GM12865 (cell line): Measurements from ENCODE around the gene VPS8.
"Not testable (repeated sequence)": the region's sequence is repeated elsewhere in the genome, so short reads cannot be mapped to it uniquely, and the experiment has no call there.

ENCODE experiments used
- DNase-seq: peaks from one replicate; pipeline ENCODE4 v3.0.0; 2010; ENCODE audit warnings: low read depth
- H3K4me3 ChIP-seq: 2 replicates; pipeline ENCODE4 v1.5.1; 2011; ENCODE audit warnings: mild to moderate bottlenecking, low read depth, low read length, control low read depth
- CTCF ChIP-seq: IDR thresholded peaks from 2 replicates; pipeline ENCODE4 v1.5.1; 2011; ENCODE audit warnings: low read length, control low read depth, low read depth, inconsistent platforms; ENCODE audit not compliant: insufficient read depth; ENCODE audit errors: missing control alignments

The VPS8 gene

GRCh38 chr3:184949251-184949965, 137.4 kb downstream of the VPS8 start:
- TF ChIP-seq CTCF: no peak
- no peak overlapping the region for H3K4me3 ChIP-seq
- DNase-seq: no peak

DNA sequence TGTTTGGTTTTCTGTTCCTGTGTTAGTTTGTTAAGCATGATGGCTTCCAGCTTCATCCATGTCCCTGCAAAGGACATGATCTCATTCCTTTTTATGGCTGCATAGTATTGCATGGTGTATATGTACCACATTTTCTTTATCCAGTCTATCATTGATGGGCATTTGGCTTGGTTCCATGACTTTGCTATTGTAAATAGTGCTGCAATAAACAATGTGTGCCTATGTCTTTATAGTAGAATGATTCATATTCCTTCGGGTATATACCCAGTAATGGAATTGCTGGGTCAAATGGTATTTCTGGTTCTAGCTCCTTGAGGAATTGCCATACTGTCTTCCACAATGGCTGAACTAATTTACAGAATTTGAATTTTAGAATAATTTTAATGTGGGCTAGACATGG, 138.8 kb downstream of the VPS8 start:
- DNase-seq, H3K4me3 ChIP-seq: not testable (repeated sequence)

DNA sequence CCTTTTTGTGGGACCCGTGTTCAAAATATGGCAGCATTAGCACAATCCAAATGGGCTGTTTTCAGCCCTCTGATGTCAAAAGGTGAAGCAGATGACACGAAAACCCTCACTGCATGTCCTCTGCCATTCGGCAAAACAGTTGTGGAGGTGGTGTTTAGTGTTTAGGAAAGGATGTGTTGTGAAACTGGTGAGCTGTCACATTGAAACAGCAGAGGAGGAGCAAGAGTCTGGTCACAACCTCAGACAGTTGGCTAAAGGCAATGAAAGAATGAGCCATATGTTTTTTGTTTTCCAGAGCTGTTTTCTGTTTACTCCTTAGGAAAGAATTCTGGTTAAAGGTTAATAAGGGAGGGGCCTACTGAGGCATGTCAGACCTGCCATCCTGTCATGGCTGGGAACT, 140.7 kb downstream of the VPS8 start:
- no peak overlapping the region for H3K4me3 ChIP-seq
- DNase-seq: no peak
- TF ChIP-seq CTCF: no peak

DNA sequence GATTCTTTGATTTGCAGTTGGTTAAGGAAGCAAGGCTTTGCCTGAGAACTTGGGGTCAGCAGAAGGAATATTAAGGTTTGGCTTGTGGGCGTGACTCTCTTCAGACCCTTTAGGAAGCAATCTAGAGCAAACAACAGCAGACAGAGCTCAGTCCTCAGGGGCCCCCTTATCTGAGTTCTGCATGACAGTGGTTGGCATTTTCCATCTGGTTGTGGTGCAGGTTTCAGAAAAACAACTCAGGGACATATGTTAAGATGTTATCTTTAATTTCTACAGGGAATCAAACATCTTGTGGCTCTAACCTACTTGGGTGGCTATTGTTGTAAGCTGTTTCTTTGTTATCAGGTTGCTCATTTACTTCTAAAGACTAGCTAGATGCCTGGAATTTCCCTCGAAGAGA, 141.4 kb downstream of the VPS8 start:
- no peak overlapping the region for H3K4me3 ChIP-seq
- TF ChIP-seq CTCF: no peak
- DNase-seq: no peak

GRCh38 chr3:184954251-184954650, 142.3 kb downstream of the VPS8 start:
- DNase-seq: no peak
- no peak for TF ChIP-seq CTCF
- no peak overlapping the region for H3K4me3 ChIP-seq

- DNase-seq, H3K4me3 ChIP-seq: not testable (repeated sequence)
Observed at GRCh38 chr3:184954851-184955250, 142.9 kb downstream of the VPS8 start.

DNA sequence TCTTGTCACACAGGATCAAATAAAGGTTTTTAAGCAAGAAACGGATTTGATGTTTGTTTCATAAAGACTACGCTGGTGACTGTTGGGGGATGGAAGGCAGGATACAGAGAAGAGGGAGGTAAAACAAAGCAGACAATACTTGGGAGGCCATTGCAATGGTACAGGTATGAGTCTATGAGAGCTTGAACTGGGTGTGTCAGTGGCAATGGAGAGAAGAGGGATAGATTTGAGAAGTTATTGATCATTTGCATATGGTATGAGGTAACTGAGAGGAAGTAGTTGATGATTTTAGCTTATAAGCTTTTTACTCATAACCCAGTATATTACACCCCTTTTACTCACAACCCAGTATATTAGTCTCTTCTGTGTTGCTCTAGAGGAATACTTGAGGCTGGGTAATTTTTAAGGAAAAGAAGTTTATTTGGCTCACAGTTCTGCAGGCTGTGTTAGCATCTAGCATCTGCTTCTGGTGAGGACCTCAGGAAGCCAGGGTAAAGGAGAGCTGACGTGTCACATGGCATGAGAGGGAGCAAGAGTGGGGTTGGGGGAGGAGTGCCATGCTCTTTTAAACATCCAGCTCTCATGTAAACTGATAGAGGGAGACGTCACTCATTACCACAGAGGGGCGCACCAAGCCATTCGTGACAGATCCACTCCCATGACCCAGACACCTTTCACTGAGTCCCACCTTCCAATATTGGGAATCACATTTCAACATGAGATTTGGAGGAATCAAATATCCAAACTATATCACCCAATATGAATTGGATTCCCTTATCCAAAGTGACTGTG, 153.9 kb downstream of the VPS8 start:
- no peak overlapping the region for H3K4me3 ChIP-seq
- TF ChIP-seq CTCF: no peak
- no peak for DNase-seq

DNA sequence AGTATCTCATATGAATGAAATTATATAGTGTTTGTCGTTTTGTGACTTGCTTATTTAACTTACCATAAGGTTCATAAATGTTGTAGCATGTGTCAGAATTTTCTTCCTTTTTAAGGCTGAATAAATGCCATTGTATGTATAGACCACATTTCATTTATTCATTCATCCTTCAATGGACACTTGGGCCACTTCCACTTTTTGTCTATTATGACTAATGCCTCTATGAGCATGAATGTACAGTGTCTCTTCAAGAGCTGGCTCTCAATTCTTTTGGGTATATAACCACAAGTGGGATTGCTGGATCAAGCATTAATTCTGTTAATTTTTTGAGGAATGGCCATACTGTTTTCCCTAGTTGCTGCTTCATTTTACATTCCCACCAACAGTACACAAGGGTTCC, 156.1 kb downstream of the VPS8 start:
- TF ChIP-seq CTCF: no peak
- no peak for DNase-seq

More for the DNA sequence above, 156.1 kb downstream of the VPS8 start:
- no peak overlapping the region for H3K4me3 ChIP-seq
